Measurements from ENCODE around the gene AFF3.

DNA sequence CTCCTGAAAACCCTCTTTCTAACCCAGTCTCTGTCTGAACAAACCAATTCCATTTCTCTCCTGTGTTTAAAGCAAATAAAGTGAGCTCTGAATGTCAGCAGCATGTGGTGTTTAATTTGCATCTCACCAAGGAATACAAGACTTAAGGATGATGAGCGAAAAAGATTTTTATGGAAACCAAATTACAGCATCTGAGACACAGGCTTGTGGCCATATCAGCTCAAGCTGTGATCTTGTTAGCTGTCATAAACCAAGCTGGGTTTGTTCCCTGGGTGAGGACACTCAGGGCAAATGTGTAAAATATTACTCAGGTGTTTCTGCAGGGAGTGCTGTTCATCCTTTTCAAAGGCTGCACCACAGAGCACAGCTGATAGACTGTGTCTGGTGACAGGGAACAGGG, 523.2 kb downstream of the AFF3 start:
- TF ChIP-seq, protein P1, sequence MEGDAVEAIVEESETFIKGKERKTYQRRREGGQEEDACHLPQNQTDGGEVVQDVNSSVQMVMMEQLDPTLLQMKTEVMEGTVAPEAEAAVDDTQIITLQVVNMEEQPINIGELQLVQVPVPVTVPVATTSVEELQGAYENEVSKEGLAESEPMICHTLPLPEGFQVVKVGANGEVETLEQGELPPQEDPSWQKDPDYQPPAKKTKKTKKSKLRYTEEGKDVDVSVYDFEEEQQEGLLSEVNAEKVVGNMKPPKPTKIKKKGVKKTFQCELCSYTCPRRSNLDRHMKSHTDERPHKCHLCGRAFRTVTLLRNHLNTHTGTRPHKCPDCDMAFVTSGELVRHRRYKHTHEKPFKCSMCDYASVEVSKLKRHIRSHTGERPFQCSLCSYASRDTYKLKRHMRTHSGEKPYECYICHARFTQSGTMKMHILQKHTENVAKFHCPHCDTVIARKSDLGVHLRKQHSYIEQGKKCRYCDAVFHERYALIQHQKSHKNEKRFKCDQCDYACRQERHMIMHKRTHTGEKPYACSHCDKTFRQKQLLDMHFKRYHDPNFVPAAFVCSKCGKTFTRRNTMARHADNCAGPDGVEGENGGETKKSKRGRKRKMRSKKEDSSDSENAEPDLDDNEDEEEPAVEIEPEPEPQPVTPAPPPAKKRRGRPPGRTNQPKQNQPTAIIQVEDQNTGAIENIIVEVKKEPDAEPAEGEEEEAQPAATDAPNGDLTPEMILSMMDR (conservative IDR thresholded peaks at IDR 0.05), result no peak
- TF ChIP-seq EZH2 (IDR thresholded peaks at IDR 0.05; ENCODE audit: low read depth), result no peak

Data from PC-9 (cell line).